Stimulated activated CD8-positive, alpha-beta memory T cell treated with anti-CD3 and anti-CD28 coated beads, Interleukin-7, amount 100 ng/mL, for 48 hours (primary cell): ENCODE results near the gene PKD1.
"Not testable (repeated sequence)": the region's sequence is repeated elsewhere in the genome, so short reads cannot be mapped to it uniquely, and the experiment has no call there.

Source experiments
- DNase-seq, 2 donors: peaks; one replicate each; pipeline ENCODE4 v3.0.0-alpha.2; 2020; ENCODE audit warnings: low read depth in 1 of 2; ENCODE audit errors: extremely low read depth in 1 of 2

PKD1 gene

DNA sequence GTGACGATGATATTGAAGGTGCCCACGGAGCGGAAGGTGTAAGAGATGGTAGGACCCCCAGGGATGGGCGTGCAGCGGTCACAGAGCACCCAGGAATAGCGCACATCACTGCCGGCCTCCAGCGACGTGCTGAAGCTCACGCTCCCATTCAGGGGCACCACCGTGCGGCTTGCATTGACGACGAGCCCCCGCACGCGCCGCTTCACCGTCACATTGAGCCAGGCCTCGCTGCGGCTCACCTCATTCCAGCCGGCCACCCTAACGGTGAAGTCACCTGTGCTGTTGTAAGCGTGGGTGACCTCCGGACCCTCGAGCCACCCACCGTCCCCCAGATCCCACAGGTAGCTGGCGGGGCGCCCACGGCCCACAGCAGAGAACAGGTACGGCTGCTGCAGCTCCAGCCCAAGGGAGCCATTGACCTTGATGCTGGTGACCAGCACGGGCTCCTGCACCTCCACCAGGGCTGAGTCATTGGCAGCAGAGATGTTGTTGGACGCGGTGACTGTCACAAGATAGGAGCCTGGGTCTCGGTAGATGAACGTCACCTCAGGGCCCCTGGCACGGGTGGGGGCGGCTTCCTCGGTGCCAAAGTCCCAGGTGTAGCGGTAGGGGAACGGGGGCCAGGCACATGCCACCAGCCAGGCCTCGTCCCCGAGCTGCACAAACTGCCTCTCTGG lies 25.2 kb downstream of the PKD1 start:
- DNase-seq, result not testable (repeated sequence)

DNA sequence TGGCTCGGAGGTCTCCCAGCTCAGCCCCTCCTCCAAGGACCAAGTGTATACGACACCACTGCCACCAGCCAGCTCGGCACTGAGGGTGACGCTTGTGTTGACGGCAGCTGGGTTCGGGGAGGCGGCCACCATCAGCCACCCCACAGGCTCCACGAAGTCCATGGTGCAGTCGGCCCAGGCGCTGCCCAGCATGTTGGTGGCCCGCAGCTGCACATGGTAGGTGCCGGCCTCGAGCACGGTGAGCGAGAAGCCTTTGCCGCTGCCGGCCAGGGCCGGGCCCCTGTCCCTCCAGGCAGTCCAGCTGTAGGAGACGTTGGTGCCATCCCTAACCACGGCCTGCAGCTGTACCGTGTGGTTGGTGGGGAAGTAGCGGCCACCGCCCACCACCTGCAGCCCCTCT lies 25.8 kb downstream of the PKD1 start:
- DNase-seq, result not testable (repeated sequence)

DNA sequence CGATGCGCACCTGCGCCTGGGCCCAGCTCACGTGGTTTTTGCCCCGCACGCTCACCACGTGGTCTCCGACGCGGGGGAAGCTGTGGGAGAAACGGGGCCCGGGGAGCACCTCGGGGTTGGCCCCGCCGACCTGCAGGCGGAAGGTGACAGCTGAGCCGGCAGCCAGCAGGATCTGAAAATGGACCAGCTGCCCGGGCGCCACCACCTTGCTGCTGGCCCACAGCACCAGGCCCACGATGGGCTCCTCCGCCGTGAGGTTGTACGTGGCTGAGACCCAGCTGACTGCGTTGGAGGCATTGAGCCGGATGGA lies 26.5 kb downstream of the PKD1 start:
- DNase-seq, result not testable (repeated sequence)

DNA sequence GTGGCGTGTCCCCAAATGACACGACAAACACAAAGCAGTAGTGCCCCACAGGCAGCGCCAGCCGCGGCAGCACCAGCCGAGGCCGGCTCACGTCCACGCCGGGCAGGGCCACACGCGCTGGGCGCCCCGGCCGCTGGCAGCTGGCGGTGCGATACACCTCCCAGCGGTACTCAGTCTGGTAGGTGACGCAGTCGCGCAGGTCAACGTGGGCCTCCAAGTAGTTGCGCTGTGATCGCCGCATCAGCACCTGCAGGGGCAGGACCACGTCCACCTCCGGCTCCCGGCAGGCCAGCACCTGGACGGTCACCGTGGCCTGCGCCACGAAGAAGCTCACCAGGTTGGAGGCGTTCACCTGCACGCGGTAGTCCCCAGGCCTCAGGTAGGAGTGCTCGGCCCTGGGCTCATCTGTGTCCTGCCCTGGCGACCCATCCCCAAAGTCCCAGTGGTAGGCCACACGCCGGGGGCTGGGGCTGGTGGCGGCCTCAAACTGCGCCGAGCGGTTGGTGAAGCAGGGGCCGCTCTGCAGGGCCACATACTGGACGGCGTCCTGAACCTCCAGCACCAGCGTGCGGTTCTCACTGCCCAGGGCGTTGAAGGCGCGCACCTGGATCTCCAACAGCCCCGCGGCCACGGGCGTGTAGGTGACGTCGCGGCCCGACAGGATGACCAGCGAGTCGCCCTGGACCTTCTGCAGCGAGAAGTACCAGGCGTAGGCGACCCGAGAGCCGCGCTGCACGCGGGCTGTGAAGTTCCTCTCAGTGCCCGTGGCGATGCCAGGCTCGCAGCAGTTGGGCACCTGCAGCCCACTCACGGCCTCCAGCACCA lies 27.0 kb downstream of the PKD1 start:
- DNase-seq, result not testable (repeated sequence)

DNA sequence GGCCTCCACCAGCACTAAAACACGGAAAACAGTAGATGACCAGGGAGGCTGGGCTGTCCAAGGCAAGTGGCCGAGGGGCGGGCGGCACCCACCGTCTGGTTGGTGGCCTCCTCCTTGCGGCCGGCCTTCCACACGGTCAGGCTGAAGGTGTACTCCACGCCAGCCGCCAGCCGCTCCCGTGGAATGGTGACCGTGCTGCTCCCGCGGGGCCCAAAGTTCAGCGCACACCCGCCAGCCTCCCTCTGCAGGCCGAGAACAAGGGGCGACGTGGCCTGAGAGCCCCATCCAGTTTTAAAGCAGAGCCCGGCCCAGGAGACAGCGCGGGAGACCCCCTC lies 27.9 kb downstream of the PKD1 start:
- not testable (repeated sequence) for DNase-seq

DNA sequence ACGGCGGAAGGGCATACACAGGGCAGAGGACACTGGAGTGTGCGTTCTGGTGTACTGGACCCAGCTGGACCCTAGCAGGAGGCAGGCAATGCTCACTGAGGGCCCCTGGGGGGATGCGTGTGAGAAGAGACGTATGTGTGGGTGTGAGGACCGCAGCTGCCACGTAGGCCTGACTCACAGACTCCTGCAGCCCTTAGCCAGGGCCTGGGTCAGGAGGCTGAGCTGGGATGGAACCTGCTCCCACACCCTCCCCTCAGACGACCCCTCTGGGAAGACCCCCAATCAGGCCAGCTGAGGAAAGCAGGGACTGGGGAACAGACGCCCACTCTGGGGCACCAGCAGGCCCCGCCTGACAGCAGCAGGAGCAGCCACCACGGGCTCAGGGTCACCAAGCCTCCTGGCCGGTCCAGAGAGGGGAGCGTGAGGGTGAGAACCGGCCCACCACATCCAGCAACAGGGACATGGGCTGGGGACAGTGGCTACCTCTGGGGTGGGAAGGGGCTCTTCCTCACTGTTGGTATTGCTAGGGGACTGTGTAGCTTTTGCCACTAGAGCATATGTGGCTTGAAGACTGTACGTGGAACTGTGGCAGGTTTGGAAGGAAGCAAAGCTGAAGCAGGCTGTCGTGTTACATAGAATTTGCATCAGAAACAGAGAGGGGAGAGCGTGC lies 28.4 kb downstream of the PKD1 start:
- DNase-seq, result not testable (repeated sequence)

DNA sequence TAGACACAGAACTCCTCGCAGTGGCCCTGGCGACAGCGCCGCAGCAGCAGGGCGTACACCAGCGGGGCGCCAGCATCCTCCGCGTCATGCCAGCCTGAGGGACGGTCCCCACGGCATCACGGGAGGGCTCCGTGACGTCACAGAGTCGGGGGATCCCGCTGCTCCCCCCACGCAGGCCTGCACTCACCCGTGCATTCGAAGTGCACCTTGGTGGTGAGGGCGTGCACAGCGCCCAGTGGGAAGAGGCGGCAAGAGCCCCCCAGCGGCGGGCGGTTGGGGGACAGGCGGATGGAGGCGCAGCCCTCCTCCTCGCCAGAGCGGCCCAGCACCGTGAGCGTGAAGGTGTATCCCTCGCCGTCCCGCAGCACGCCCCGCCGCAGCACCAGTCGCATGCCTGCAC lies 29.5 kb downstream of the PKD1 start:
- DNase-seq, result not testable (repeated sequence)

DNA sequence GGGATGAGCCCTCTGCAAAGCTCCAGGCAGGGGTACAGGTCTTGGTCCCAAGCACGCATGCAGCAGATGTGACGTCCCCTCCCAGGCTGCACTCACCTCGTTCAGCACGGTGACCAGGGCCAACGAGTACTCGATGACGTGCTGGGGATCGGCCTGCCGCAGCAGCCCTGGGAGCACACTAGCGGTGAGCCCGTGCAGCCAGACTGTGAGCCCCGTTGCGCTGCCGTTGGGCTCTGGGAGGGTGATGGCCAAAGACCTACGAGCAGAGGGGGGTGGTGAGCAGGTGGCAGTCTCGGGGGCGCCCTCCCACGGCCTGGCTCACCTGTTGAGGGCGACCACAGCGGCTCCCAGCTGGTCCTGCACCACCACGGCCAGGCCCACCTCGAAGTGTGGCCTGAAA lies 29.9 kb downstream of the PKD1 start:
- not testable (repeated sequence) for DNase-seq

DNA sequence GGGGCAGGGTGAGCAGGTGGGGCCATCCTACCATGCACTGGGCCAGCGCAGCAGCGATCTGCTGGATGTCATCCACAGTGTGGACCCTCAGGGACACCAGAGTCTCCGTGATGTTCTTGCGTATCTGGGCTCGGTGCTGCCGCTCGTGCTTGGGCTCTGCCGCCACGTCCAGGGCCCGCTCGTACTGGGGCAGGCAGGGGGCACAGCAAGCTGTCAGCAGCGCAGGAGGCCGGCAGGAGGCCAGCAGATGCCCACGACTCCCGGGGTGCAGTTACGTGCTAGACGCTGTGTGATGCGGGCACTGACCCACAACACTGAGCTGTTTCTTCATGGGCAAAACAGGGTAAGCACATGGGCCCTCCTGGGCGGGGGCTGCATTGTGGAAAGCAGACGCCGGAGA lies 30.4 kb downstream of the PKD1 start:
- not testable (repeated sequence) for DNase-seq

DNA sequence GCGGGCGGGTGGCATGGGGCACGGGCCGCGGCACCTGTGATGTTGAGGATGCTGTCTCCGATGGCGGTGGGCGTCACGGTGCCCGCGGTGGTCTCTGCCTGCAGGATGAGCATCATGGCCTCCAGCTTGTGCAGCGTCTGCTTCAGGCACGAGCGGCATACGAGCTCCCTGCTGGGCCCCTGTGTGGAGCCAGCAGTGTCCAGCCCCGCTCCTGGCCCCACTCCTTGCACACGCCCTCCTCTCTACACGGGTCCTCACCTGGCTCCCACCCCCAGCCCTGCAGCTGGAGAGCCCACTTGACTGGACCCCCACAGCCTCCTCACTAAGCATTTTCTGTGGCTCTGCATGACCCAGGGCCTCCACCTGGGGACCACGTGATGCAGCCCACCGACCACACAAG lies 31.2 kb downstream of the PKD1 start:
- DNase-seq, result not testable (repeated sequence)

DNA sequence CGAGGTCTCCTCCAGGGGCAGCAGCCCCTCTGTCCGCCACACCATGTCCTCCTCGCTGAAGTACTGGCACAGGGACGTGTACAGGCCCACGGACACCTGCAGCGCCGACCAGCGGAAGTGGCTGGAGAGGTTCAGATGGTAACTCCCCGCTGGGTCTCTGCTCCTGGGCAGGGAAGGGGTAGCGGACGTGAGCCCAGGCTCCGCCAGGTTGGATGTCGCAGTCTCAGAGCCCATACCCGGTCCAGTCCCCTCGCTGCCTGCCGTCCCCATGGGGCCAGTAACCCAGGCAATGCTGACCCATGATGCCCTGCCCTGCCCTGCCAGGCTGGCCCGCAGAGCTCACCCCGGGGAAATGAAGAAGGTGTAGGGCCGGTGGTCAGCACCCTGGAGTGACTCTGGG lies 33.2 kb downstream of the PKD1 start:
- DNase-seq, result no peak

DNA sequence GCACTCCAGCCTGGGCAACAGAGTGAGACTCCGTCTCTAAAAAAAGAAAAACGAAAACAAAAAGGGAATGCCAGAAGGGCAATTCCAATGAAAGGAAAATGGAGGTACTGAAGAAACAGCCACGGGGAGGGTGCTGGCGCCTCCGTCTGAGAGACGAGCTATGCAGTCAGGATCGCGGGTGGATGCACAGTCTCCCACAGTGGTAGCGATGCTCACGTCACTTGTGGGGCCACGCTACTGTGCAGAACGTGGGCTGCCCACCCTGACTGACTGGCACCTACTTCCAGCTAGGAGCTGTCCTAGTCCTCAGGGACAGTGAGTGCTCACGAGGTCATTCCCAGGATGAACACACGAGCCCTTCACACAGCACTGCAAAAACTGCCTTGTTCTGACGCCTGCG lies 34.1 kb downstream of the PKD1 start:
- not testable (repeated sequence) for DNase-seq

DNA sequence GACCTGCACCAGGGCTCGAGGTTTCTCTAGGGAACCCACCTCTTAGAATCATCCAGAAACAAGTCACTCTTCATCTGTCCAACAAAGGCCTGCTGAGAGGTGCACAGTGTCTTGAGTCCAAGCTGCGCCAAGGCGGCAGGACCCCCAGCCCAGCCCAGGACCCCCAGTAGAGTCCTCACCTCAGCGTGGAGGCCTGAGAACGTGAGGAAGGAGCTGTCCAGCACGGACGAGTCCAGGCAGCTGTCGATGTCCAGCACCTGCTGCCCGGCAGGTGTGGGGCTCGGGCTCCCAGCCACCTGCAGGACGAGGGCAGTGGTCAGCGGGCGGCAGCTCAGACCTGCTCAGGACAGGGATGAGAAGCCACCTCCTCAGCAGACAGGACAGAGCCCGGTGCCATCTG lies 38.0 kb downstream of the PKD1 start:
- not testable (repeated sequence) for DNase-seq

DNA sequence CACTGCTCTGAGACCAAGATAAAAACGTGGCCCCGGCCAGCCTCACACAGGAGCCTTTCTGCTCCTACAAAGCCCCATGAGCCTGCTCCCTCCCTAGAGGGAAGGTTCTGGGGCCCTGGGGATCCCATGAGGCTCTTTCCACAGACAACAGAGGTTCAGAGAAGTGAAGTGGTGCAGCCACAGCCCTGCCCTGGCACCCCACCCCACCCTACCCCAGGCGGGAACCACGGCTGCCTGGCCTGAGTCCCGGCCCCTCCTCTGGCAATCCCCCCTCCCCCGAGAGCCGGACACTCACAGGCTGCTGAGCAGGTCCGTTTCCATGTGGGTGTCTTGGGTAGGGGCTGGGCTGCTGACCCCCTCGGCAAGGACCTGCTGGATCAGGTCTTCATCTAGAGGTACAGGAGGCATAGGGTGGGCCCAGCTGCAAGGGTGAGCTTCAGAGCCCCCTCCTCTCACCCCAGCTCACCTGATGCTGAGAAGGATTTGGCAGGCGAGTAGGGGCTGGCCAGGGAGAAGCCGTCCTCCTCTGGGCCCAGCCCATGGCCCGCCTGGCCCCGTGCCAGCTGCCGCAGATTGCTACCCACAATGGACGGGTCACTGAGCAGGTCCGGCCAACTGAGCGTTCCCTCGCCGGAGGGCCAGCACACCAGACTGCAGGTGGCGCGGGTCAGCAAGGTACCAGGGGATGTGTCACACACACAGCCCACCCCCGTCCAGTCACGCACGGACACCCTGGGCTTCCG lies 38.7 kb downstream of the PKD1 start:
- DNase-seq, result no peak

DNA sequence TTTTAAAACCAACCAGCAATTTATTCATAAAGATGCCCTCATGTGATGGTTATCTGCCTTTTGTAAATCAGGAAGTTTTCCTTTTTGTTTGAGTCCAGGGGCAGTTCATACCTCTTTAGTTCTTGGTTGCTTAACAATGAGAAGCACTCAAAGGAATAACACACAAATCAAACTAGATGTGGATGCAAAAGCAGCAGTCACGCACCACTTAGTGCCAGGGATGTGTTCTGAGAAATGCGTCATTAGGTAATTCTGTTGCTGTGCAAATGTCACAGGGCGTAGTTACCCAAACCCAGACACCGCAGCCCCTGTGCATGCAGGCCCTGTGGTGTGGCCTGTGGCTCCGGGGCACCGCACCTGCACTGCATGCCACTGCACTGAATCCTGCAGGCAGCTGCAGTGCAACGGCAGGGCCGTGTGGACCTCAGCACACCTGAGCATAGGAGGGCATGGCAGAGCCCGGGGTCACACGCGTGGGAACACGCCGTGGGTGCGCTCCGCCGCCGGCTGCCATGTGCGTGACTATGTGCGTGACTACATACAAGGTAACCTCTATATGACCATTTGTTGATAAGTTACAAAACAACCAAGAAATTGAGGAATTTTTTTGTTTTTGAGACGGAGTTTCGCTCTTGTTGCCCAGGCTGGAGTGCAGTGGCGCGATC lies 39.6 kb downstream of the PKD1 start:
- no peak for DNase-seq

DNA sequence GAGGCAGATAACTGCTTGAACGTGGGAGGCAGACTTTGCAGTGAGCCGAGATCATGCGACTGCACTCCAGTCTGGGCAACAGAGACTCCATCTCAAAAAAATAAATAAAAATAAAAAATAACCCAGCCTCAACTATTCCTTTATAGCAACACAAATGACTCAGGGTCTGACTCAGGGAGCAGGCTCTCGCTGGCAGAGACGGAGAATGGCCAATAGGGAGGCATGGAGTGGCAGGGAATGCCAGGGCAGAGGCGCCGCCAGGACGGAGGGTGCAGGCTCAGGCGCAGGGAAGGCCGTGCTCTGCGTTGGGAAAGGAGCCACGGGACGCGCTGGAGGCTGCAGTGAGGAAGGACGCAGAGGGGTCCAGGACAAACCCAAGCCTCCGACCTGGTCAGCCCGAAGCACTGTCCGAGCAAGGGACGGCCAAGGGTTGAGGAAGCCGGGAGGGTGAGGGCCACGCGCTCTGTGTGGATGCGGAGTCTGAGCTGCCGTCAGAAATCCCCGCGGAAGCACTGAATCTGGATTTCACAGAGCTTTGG lies 40.3 kb downstream of the PKD1 start:
- no peak for DNase-seq

DNA sequence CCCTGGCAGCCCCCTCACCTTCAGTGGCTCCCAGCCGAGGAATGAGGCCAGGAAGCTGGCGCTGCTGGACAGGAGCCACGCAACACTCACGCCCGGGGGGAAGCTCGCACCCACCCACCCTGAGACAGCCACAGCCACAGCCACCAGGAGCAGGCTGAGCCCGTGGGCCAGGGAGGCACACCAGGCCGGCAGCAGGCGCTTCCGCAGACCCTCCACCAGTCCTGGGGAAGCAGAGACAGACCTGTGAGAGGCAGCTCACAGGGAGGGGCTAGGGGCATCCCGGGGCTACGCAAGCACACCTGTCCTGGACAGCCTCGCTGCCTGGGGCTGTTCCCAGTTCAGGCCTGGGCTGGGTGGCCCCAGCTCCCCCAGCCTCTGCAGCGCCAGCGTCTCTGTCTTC lies 41.9 kb downstream of the PKD1 start:
- DNase-seq, result no peak

DNA sequence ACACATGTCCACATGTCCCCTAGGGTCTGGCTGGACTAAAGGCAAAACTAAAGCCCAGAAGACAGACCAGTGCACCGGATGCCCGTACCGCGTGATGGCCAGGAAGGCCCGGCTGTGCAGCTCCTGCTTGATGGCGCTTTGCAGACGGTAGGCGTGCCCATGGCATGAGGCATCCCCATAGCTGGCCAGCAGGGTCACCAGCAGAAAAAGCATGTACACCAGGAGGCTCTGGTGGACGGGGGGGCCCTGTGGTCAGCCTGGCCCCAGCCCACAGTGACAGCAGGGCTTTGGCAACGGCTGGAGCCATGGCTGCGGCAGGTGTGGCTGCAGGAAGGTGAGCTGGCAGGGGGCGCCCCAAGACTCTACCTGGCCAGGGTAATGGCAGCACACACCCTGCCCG lies 42.8 kb downstream of the PKD1 start:
- no peak for DNase-seq

DNA sequence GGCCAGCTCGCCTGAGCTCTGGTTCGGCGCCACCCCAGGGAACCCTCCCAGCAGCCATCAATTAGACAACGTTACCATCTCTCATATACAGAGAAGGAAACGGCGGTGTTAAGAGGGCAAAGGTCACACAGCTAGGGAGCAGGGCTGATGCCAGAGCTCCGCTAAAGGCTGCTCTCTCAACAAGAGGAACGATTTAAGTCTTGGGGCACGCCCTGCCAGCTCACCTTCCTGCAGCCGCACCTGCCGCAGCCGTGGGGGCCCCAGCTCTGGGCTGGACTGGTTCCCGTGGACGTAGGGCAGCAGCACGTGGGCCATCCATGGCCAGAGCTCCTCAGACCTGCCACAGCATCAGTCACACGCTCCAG lies 43.5 kb downstream of the PKD1 start:
- DNase-seq, result no peak

DNA sequence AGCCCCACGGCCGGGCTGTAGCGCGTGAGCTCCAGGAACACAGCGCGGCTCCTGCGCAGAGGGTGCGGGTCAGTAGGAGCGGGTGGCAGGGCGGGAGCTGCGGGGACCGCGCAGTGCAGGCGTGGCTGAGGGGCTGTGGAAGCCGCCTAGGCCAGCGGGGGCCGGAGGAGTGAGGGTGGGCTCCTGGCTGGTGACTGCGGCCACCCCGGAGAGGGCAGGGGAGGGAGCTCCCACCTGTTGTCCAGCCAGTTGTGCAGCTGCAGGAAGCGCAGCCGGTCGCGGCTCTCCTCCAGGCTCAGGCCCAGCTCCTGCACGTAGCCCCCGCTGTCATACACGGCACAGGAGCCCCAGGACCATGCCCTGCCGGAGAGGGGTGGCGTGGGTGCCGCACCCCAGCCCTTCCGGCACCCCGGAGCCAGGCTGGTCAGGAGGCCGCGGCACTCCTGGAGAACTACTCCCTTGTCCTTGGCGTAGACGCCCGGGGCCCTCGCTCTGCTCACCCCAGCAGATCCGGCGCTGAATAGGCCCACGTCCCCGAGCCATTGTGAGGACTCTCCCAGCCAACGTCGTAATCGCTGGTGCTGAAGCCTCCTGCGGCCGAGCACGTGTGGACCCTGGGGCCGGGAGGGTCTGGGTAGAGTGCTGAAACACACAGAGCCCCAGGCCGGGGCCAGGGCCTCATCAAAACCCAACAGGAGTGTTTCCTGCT lies 44.0 kb downstream of the PKD1 start:
- DNase-seq, result no peak
